IMR-90 (cell line): ENCODE measurements around the gene PLEKHJ1. TPM values are rescaled to one million over a fixed set of nuclear protein-coding genes. Genes with fewer than 3 reads are reported as not detected.
A peak's percentile ranks its signal among the peaks of the same experiment; 100 is the strongest.

ENCODE experiments used
- ATAC-seq: fragments of 200-7000 bp; cut with Tn5 transposase; 2 replicates; pipeline ENCODE4 v1.9.1; 2020; ENCODE audit warnings: low read depth, mild to moderate bottlenecking, moderate library complexity
- BruUV-seq: library from RNA; stranded (reverse); fragments of 400-500 nt; replicated peaks from 2 replicates; lab custom pipeline; 2021; lab: Mats Ljungman, UMichigan
- CTCF ChIA-PET: fragments of 300-600 bp; formaldehyde crosslinking; extraction: SDS; loops from one replicate; lab custom pipeline; 2021; ENCODE audit warnings: antibody characterized with exemption; lab: Yijun Ruan, JAX
- POLR2A ChIA-PET: fragments of 300-600 bp; sonication (Branson Sonifier 250); formaldehyde crosslinking; loops from one replicate; lab custom pipeline; 2022; ENCODE audit warnings: antibody characterized with exemption; ENCODE audit not compliant: unreplicated experiment; lab: Charles Lee
- DNase-seq: peaks from one replicate; pipeline ENCODE4 v3.0.0; 2013
- H2AFZ ChIP-seq: replicated peaks from 2 replicates; pipeline ENCODE3; 2013; ENCODE audit warnings: low read length, mild to moderate bottlenecking; ENCODE audit not compliant: poor library complexity
- H2AK5ac ChIP-seq: 2 replicates; pipeline ENCODE4 v1.6.1; 2013; ENCODE audit warnings: low read depth, low read length, inconsistent platforms
- H2AK9ac ChIP-seq: replicated peaks from 2 replicates; pipeline ENCODE3; 2013; ENCODE audit warnings: mild to moderate bottlenecking, low read depth, low read length, moderate library complexity; ENCODE audit not compliant: poor library complexity
- H2BK120ac ChIP-seq: 2 replicates; pipeline ENCODE4 v1.6.1; 2013; ENCODE audit warnings: low read depth, low read length, inconsistent platforms
- H2BK15ac ChIP-seq: 3 replicates; pipeline ENCODE4 v1.6.1; 2013; ENCODE audit warnings: low read depth, low read length, inconsistent platforms
- H2BK20ac ChIP-seq: 2 replicates; pipeline ENCODE4 v1.6.1; 2013; ENCODE audit warnings: low read depth, mild to moderate bottlenecking, inconsistent platforms, low read length, moderate library complexity
- H2BK5ac ChIP-seq: 2 replicates; pipeline ENCODE4 v1.6.1; 2013; ENCODE audit warnings: mild to moderate bottlenecking, low read depth, low read length, inconsistent platforms; ENCODE audit not compliant: poor library complexity, severe bottlenecking
- H3K14ac ChIP-seq: replicated peaks from 2 replicates; pipeline ENCODE4 v1.6.1; 2013; ENCODE audit warnings: low read depth, low read length, inconsistent platforms
- H3K18ac ChIP-seq: 2 replicates; pipeline ENCODE4 v1.6.1; 2013; ENCODE audit warnings: low read depth, low read length, control low read depth
- H3K23ac ChIP-seq: 2 replicates; pipeline ENCODE4 v1.6.1; 2013; ENCODE audit warnings: low read depth, low read length, inconsistent platforms
- H3K27ac ChIP-seq: 2 replicates; pipeline ENCODE4 v1.5.1; 2013; ENCODE audit warnings: mild to moderate bottlenecking, control low read depth, low read length; ENCODE audit not compliant: insufficient read depth
- H3K27me3 ChIP-seq: 2 replicates; pipeline ENCODE4 v1.6.1; 2013; ENCODE audit warnings: low read length; ENCODE audit not compliant: control insufficient read depth, insufficient read depth
- H3K36me3 ChIP-seq: 2 replicates; pipeline ENCODE4 v1.6.1; 2013; ENCODE audit warnings: low read length, mixed read lengths; ENCODE audit not compliant: control insufficient read depth, insufficient read depth
- H3K4ac ChIP-seq: 2 replicates; pipeline ENCODE4 v1.6.1; 2013; ENCODE audit warnings: low read depth, low read length, inconsistent platforms
- H3K4me1 ChIP-seq: 2 replicates; pipeline ENCODE4 v1.6.1; 2013; ENCODE audit warnings: low read length, mixed read lengths; ENCODE audit not compliant: control insufficient read depth, insufficient read depth
- H3K4me2 ChIP-seq: 2 replicates; pipeline ENCODE4 v1.6.1; 2013; ENCODE audit warnings: low read depth, mild to moderate bottlenecking, control low read depth, low read length, moderate library complexity
- H3K4me3 ChIP-seq: 2 replicates; pipeline ENCODE4 v1.5.1; 2013; ENCODE audit warnings: low read depth, mild to moderate bottlenecking, control low read depth, low read length, moderate library complexity; ENCODE audit not compliant: insufficient read depth
- H3K56ac ChIP-seq: 2 replicates; pipeline ENCODE4 v1.6.1; 2013; ENCODE audit warnings: low read length, inconsistent platforms; ENCODE audit not compliant: insufficient read depth; ENCODE audit errors: extremely low read depth
- H3K79me1 ChIP-seq, 2 experiments: 2 replicates each; pipeline ENCODE4 v1.6.1; 2013; ENCODE audit warnings: low read length in 2 of 2, inconsistent platforms in 1 of 2, low read depth in 1 of 2
- H3K9ac ChIP-seq: 2 replicates; pipeline ENCODE4 v1.6.1; 2013; ENCODE audit warnings: low read depth, low read length, control low read depth
- H3K9me1 ChIP-seq: 2 replicates; pipeline ENCODE4 v1.6.1; 2013; ENCODE audit warnings: low read length, inconsistent platforms; ENCODE audit not compliant: insufficient read depth
- H3K9me3 ChIP-seq: 2 replicates; pipeline ENCODE4 v1.6.1; 2013; ENCODE audit warnings: low read length; ENCODE audit not compliant: control insufficient read depth, insufficient read depth
- H4K20me1 ChIP-seq: 2 replicates; pipeline ENCODE4 v1.6.1; 2013; ENCODE audit warnings: low read length, inconsistent platforms; ENCODE audit not compliant: insufficient read depth
- H4K5ac ChIP-seq: 2 replicates; pipeline ENCODE4 v1.6.1; 2013; ENCODE audit warnings: mild to moderate bottlenecking, low read depth, low read length, control low read depth
- H4K8ac ChIP-seq, 2 experiments: 2 replicates each; pipeline ENCODE4 v1.6.1; 2013; ENCODE audit warnings: low read depth in 2 of 2, low read length in 2 of 2, control low read depth in 1 of 2, inconsistent platforms in 1 of 2
- H4K91ac ChIP-seq: 2 replicates; pipeline ENCODE4 v1.6.1; 2013; ENCODE audit warnings: low read depth, low read length, inconsistent platforms; ENCODE audit not compliant: insufficient read depth
- BHLHE40 ChIP-seq: fragments of 150-350 bp; IDR thresholded peaks from 2 replicates; pipeline ENCODE4 v1.6.1; 2016; ENCODE audit warnings: mild to moderate bottlenecking, low read depth, low read length
- CEBPB ChIP-seq: IDR thresholded peaks from 2 replicates; pipeline ENCODE4 v1.6.1; 2012; ENCODE audit warnings: low read depth, low read length, improper control_type of control experiment
- CHD1 ChIP-seq: IDR thresholded peaks from 2 replicates; pipeline ENCODE4 v1.6.1; 2012; ENCODE audit warnings: low read depth, low read length, improper control_type of control experiment
- ELK1 ChIP-seq: fragments of 150-350 bp; IDR thresholded peaks from 2 replicates; pipeline ENCODE4 v1.6.1; 2016; ENCODE audit warnings: low read depth, mild to moderate bottlenecking, low read length, moderate library complexity, borderline replicate concordance
- FOS ChIP-seq: fragments of 150-350 bp; IDR thresholded peaks from 2 replicates; pipeline ENCODE4 v1.6.1; 2016; ENCODE audit warnings: low read depth, low read length
- MAFK ChIP-seq: IDR thresholded peaks from 2 replicates; pipeline ENCODE4 v1.6.1; 2012; ENCODE audit warnings: low read depth, low read length, improper control_type of control experiment
- MAZ ChIP-seq: IDR thresholded peaks from 2 replicates; pipeline ENCODE4 v1.6.1; 2012; ENCODE audit warnings: low read depth, mild to moderate bottlenecking, low read length, improper control_type of control experiment, moderate library complexity, borderline replicate concordance
- MXI1 ChIP-seq: IDR thresholded peaks from 2 replicates; pipeline ENCODE4 v1.6.1; 2012; ENCODE audit warnings: low read depth, mild to moderate bottlenecking, low read length, moderate library complexity, borderline replicate concordance
- NFE2L2 ChIP-seq: fragments of 150-350 bp; IDR thresholded peaks from 2 replicates; pipeline ENCODE4 v1.6.1; 2016; ENCODE audit warnings: low read depth, mild to moderate bottlenecking, low read length
- POLR2A ChIP-seq: IDR thresholded peaks from 2 replicates; pipeline ENCODE4 v1.6.1; 2012; ENCODE audit warnings: mild to moderate bottlenecking, low read depth, low read length
- RAD21 ChIP-seq: IDR thresholded peaks from 2 replicates; pipeline ENCODE4 v1.6.1; 2012; ENCODE audit warnings: low read length, improper control_type of control experiment
- RCOR1 ChIP-seq: IDR thresholded peaks from 2 replicates; pipeline ENCODE4 v1.6.1; 2012; ENCODE audit warnings: mild to moderate bottlenecking, low read length, improper control_type of control experiment; ENCODE audit not compliant: insufficient replicate concordance
- RFX5 ChIP-seq: IDR thresholded peaks from 2 replicates; pipeline ENCODE4 v1.8.0; 2012; ENCODE audit warnings: low read depth, mild to moderate bottlenecking, low read length, moderate library complexity
- SMC3 ChIP-seq: fragments of 150-350 bp; IDR thresholded peaks from 2 replicates; pipeline ENCODE4 v1.6.1; 2016; ENCODE audit warnings: low read depth, mild to moderate bottlenecking, antibody characterized with exemption, low read length, moderate library complexity
- WGBS, 2 experiments: methylation state at CpG; one replicate each; pipeline versions ENCODE4 v1.1.5 to v1.1.7; 2013; ENCODE audit warnings: missing lambda C conversion rate in 2 of 2; ENCODE audit not compliant: insufficient read length in 1 of 2; ENCODE audit errors: extremely low coverage in 2 of 2; 5-methylcytosine and 5-hydroxymethylcytosine counted together
- dilution Hi-C: fragments of 300-500 bp; cut with HindIII; formaldehyde crosslinking; loops from one replicate; pipeline ENCODE4 v1.14.3; 2018; ENCODE audit warnings: low sequenced_read_pairs; ENCODE audit not compliant: unreplicated experiment
- in situ Hi-C: fragments of 300-500 bp; cut with MboI; formaldehyde crosslinking; loops from 3 replicates; pipeline ENCODE4 v1.14.3; 2019; ENCODE audit warnings: low sequenced_read_pairs, inconsistent platforms, mixed read lengths
- intact Hi-C: fragments of 100-400 bp; cut with micrococcal nuclease; formaldehyde crosslinking; loops from 2 replicates; pipeline ENCODE4 v1.10.0; 2022
- polyA plus RNA-seq, 3 experiments: library from polyadenylated mRNA; depleted of rRNA; stranded (reverse); fragments of >200 nt; gene quantifications; 2 replicates each; pipeline ENCODE4 v1.2.3, GENCODE V29; 2012; ENCODE audit warnings: low replicate concordance in 1 of 3
- total RNA-seq: library from RNA; depleted of rRNA; stranded (reverse); fragments of >200 nt; gene quantifications from 2 replicates; pipeline ENCODE4 v1.2.3, GENCODE V29; 2012
- TF ChIP-seq, protein P1 (sequence below): fragments of 150-350 bp; IDR thresholded peaks from 2 replicates; pipeline ENCODE4 v1.6.1; 2017; ENCODE audit warnings: mild to moderate bottlenecking, antibody characterized with exemption, low read length, low read depth
- TF ChIP-seq, protein P2 (sequence below): conservative IDR thresholded peaks from 2 replicates; pipeline ENCODE4 v1.5.1; 2012; ENCODE audit warnings: mild to moderate bottlenecking, low read depth, low read length, improper control_type of control experiment

Gene PLEKHJ1
- total and polyA plus RNA-seq, 2 of the 4 experiments (the other 2 are of a cell fraction): 31.7 to 62.8 TPM

GRCh38 chr19:2208975-2209374, 27.2 kb downstream of the PLEKHJ1 start:
- no peak overlapping the region for H3K56ac ChIP-seq
- ATAC-seq: no peak; the same call in 1 of the 2 replicates
- no peak overlapping the region for H2AFZ ChIP-seq
- no peak overlapping the region for H4K5ac ChIP-seq
- intact Hi-C loops (no loop called here), in situ Hi-C loops (no loop called here), dilution Hi-C loops (no loop called here)
- CTCF ChIA-PET: interaction anchor here (0.7 kb wide), 1 partner anchor 53 kb away, joined by 3 read pairs; no protein-coding TSS in a partner anchor
- POLR2A ChIA-PET: no interaction called here
- TF ChIP-seq MAFK (no peak), ELK1 (no peak), CHD1 (no peak), SMC3 (no peak), RFX5 (no peak), FOS (no peak), BHLHE40 (no peak), CEBPB (no peak), MXI1 (no peak), RCOR1 (no peak), RAD21 (no peak), POLR2A (no peak), MAZ (no peak), NFE2L2 (no peak)
- TF ChIP-seq, protein P1, sequence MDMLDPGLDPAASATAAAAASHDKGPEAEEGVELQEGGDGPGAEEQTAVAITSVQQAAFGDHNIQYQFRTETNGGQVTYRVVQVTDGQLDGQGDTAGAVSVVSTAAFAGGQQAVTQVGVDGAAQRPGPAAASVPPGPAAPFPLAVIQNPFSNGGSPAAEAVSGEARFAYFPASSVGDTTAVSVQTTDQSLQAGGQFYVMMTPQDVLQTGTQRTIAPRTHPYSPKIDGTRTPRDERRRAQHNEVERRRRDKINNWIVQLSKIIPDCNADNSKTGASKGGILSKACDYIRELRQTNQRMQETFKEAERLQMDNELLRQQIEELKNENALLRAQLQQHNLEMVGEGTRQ: no peak
- TF ChIP-seq, protein P2, sequence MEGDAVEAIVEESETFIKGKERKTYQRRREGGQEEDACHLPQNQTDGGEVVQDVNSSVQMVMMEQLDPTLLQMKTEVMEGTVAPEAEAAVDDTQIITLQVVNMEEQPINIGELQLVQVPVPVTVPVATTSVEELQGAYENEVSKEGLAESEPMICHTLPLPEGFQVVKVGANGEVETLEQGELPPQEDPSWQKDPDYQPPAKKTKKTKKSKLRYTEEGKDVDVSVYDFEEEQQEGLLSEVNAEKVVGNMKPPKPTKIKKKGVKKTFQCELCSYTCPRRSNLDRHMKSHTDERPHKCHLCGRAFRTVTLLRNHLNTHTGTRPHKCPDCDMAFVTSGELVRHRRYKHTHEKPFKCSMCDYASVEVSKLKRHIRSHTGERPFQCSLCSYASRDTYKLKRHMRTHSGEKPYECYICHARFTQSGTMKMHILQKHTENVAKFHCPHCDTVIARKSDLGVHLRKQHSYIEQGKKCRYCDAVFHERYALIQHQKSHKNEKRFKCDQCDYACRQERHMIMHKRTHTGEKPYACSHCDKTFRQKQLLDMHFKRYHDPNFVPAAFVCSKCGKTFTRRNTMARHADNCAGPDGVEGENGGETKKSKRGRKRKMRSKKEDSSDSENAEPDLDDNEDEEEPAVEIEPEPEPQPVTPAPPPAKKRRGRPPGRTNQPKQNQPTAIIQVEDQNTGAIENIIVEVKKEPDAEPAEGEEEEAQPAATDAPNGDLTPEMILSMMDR: no peak
- peaks cover 21 to 72% of the 10 kb centered on the region in 2 experiments for H3K79me1 ChIP-seq
- H3K9me1 ChIP-seq: peaks cover 11% of the 10 kb centered on the region
- no peak overlapping the region for H3K18ac ChIP-seq
- H4K20me1 ChIP-seq: peaks cover 10% of the 10 kb centered on the region; the same call in 1 of the 2 replicates
- 83 to 100% methylated on average over 1 to 3 of the region's 10 CpGs for WGBS, 2 experiments
- no peaks in the 10 kb centered on the region for H3K27me3 ChIP-seq
- H2AK9ac ChIP-seq: peak overlapping the region; percentile 67
- no peak for DNase-seq
- H3K27ac ChIP-seq: no peak overlapping the region
- no peak overlapping the region for H3K9ac ChIP-seq
- H3K4ac ChIP-seq: peak overlapping the region; percentile 65
- H3K4me3 ChIP-seq: no peak overlapping the region
- H2BK5ac ChIP-seq: no peak overlapping the region
- no peak overlapping the region for H2AK5ac ChIP-seq
- H3K23ac ChIP-seq: peak overlapping the region; percentile 45; the same call in 1 of the 2 replicates
- H2BK120ac ChIP-seq: no peak overlapping the region
- H4K91ac ChIP-seq: 0 out of 2 replicates have a peak overlapping the region, but pooled peaks have one; percentile 1
- no peaks in the 10 kb centered on the region for H3K9me3 ChIP-seq
- H3K36me3 ChIP-seq: peaks cover 50% of the 10 kb centered on the region
- BruUV-seq: no TSS peak
- H2BK20ac ChIP-seq: no peak overlapping the region
- H4K8ac ChIP-seq: no peak overlapping the region
- no peak overlapping the region for H2BK15ac ChIP-seq
- H3K4me1 ChIP-seq: peaks cover 12% of the 10 kb centered on the region
- H3K4me2 ChIP-seq: no peak overlapping the region
- no peak overlapping the region for H3K14ac ChIP-seq
